Prostate gland (tissue), 2 donors: ENCODE results near the gene SMAD7. TPM values are rescaled to one million over a fixed set of nuclear protein-coding genes. Genes with fewer than 3 reads are reported as not detected.

Source experiments
- DNase-seq: peaks from one replicate; pipeline ENCODE4 v3.0.0-alpha.2; 2019; ENCODE audit warnings: low spot score
- H3K27ac ChIP-seq, 2 donors: fragments of 200-600 bp; sonication (generic); 2 replicates each; pipeline ENCODE4 v1.5.1; 2017 to 2019
- H3K27me3 ChIP-seq: fragments of 200-600 bp; sonication (generic); replicated peaks from 2 replicates; pipeline ENCODE4 v1.5.1; 2019; ENCODE audit not compliant: insufficient read depth
- H3K36me3 ChIP-seq, 2 donors: fragments of 200-600 bp; sonication (generic); 1 replicate in 1 of 2; 2 replicates in 1 of 2; pipeline versions ENCODE4 v1.5.1 to v1.8.1; 2017 to 2019
- H3K4me1 ChIP-seq: fragments of 200-600 bp; sonication (generic); replicated peaks from 2 replicates; pipeline ENCODE4 v1.5.1; 2019
- H3K4me3 ChIP-seq, 2 donors: fragments of 200-600 bp; sonication (generic); 2 replicates each; pipeline ENCODE4 v1.5.1; 2017 to 2019
- H3K9me3 ChIP-seq: fragments of 200-600 bp; sonication (generic); 2 replicates; pipeline ENCODE4 v1.5.1; 2017
- POLR2A ChIP-seq: fragments of 450-650 bp; IDR thresholded peaks from one replicate; pipeline ENCODE4 v1.6.1; 2016; ENCODE audit warnings: antibody characterized with exemption, mild to moderate bottlenecking
- POLR2AphosphoS5 ChIP-seq: sonication (generic); formaldehyde crosslinking; IDR thresholded peaks from one replicate; pipeline ENCODE4 v1.6.1; 2017; ENCODE audit warnings: antibody characterized with exemption
- WGBS: methylation state at CpG from one replicate; pipeline ENCODE4 v1.1.5; 2018; 5-methylcytosine and 5-hydroxymethylcytosine counted together
- intact Hi-C: fragments of 100-400 bp; cut with DNase I; formaldehyde crosslinking; loops from one replicate; pipeline ENCODE4 v1.14.2; 2022
- total RNA-seq, 2 donors: library from RNA; depleted of rRNA; stranded (reverse); fragments of >200 nt; gene quantifications; one replicate each; pipeline ENCODE4 v1.1.0, GENCODE V29; 2016
- TF ChIP-seq, protein P1 (sequence below), 4 experiments: fragments of 200-600 bp in 2 of 4; fragments of 450-650 bp in 2 of 4; sonication (generic) in 2 of 4; IDR thresholded peaks; 1 replicate in 3 of 4; 2 replicates in 1 of 4; pipeline ENCODE4 v1.5.1; 2016 to 2019; ENCODE audit warnings: antibody characterized with exemption in 4 of 4, mild to moderate bottlenecking in 2 of 4, moderate library complexity in 2 of 4

SMAD7 gene
- total RNA-seq, 2 donors from 2014 or later, result 29.3 to 31.0 TPM

DNA sequence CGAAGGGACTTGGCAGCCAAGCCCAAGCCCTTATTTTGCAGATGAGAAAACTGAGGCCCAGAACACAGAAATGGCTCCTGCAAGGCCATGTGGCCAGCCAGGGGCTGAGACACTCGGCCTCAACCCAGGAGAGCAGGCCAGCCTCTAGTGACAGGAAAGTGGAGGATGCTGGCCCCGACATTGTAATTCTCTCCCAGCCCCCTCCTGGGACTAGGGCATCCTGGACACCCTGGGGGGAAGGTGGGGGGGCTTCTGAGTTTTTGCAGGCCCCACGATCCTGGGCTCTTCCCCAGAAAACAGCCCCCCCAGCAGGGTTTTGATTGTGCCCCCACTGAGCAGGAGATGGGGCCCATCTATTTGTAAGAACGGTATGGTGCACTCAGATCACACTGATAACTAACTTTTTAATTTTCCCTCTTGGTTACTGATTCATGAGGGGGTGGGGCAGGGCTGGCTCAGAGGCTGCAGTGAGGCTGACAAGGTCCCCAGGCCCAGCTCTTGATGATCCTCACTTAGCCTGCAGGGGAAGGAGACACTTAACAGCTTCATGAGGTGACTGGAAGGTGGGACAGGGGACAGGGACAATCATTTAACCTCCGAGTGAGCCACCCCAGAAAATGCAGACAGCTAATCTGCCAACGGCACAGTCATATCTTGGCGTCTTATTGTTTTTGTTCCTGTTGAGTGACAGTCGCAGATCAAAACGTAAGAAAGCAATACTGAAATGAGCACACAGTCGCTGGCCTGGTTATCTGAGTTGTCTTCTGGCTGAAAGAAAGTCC lies 18.9 kb downstream of the SMAD7 start:
- 37% methylated on average over 11 of the region's 11 CpGs for WGBS

DNA sequence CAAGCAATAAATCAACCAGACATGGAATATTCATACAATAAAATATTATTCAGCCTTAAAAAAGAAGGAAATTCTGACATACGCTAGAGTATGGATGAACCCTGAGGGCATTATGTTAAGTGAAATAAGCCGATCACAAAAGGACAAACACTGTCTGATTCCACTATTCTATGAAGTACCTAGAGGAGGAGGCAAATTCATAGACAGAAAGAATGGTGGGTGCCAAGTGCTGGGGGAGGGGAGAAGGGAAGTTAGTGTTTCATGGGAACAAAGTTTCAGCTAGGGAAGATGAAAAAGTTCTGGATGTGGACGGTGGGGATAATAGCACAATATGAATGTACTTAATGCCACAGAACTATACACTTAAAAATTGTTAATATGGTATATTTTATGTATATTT lies 19.8 kb downstream of the SMAD7 start:
- DNase-seq, result no peak
- Histone ChIP-seq H3K9me3 (no peaks in the 10 kb centered on the region), H3K36me3 (no peaks in the 10 kb centered on the region), H3K4me3 (no peak overlapping the region), H3K4me1 (peaks cover 36% of the 10 kb centered on the region), H3K27me3 (no peaks in the 10 kb centered on the region), H3K27ac (peak overlapping the region; percentile 70 to 77)
- WGBS, result 56% methylated on average over 3 of the region's 3 CpGs
- intact Hi-C loops, result loop anchor here (5.0 kb wide), 1 partner anchor 149 kb away; no protein-coding TSS in a partner anchor
- no peak for TF ChIP-seq POLR2A
- TF ChIP-seq, protein P1, sequence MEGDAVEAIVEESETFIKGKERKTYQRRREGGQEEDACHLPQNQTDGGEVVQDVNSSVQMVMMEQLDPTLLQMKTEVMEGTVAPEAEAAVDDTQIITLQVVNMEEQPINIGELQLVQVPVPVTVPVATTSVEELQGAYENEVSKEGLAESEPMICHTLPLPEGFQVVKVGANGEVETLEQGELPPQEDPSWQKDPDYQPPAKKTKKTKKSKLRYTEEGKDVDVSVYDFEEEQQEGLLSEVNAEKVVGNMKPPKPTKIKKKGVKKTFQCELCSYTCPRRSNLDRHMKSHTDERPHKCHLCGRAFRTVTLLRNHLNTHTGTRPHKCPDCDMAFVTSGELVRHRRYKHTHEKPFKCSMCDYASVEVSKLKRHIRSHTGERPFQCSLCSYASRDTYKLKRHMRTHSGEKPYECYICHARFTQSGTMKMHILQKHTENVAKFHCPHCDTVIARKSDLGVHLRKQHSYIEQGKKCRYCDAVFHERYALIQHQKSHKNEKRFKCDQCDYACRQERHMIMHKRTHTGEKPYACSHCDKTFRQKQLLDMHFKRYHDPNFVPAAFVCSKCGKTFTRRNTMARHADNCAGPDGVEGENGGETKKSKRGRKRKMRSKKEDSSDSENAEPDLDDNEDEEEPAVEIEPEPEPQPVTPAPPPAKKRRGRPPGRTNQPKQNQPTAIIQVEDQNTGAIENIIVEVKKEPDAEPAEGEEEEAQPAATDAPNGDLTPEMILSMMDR (IDR thresholded peaks at IDR 0.05), result no peak
- TF ChIP-seq POLR2AphosphoS5, result no peak

More for the DNA sequence above, 18.9 kb downstream of the SMAD7 start:
- Histone ChIP-seq H3K4me1 (peaks cover 36% of the 10 kb centered on the region), H3K36me3 (no peaks in the 10 kb centered on the region), H3K9me3 (no peaks in the 10 kb centered on the region), H3K4me3 (no peak overlapping the region), H3K27me3 (no peaks in the 10 kb centered on the region), H3K27ac (peak overlapping the region in 1 of 2 donors; percentile 77)
- TF ChIP-seq POLR2AphosphoS5, result no peak
- TF ChIP-seq POLR2A, result no peak
- TF ChIP-seq, protein P1 (IDR thresholded peaks at IDR 0.05), result no peak
- intact Hi-C loops, result loop anchor here (5.0 kb wide), 1 partner anchor 150 kb away; no protein-coding TSS in a partner anchor
- DNase-seq, result no peak

DNA sequence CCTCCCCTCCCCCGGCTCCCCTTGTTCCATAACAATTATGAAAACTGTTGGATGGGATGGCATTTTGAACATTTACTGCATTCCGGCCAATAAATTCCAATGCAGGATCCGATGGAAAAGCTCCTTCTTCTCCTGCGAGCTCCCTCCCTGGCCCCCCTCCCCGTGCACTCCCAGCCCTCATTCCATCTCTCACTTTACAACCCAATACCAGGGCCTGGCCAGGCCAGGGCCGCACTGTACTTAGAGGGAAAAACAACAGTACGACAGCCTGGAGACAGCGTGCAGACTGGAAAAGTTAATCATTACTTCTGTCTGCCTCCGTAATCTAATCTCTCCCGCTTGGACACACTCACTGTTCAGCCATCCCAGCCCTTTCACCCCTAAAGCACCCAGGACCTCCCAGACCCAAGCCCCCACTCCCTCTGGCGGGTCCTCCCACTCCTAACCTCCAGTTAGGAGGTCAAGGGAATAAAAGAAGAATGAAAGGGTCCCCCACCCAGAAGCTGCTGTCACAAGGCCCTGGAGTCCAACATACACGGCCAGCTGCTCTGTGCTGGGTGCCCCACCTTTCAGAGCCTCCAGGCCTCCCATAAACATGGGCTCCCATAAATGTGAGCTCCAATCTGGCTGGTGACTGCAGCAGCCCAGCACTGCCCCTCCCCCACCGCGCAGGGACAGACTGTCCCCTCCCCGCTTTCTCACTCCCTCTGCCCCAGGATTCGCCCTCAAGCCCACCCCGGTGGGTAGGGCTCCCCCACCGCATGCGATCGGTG lies 20.6 kb downstream of the SMAD7 start:
- Histone ChIP-seq H3K36me3 (no peaks in the 10 kb centered on the region), H3K9me3 (no peaks in the 10 kb centered on the region), H3K27ac (peak overlapping the region; percentile 70 to 77), H3K4me3 (no peak overlapping the region), H3K27me3 (no peaks in the 10 kb centered on the region), H3K4me1 (peaks cover 40% of the 10 kb centered on the region)
- 22% methylated on average over 20 of the region's 20 CpGs for WGBS
- intact Hi-C loops, result loop anchor here (5.0 kb wide), 2 partner anchors 43 to 148 kb away; no protein-coding TSS in a partner anchor
- DNase-seq, result no peak
- TF ChIP-seq POLR2A (no peak), POLR2AphosphoS5 (peak; percentile 31)

DNA sequence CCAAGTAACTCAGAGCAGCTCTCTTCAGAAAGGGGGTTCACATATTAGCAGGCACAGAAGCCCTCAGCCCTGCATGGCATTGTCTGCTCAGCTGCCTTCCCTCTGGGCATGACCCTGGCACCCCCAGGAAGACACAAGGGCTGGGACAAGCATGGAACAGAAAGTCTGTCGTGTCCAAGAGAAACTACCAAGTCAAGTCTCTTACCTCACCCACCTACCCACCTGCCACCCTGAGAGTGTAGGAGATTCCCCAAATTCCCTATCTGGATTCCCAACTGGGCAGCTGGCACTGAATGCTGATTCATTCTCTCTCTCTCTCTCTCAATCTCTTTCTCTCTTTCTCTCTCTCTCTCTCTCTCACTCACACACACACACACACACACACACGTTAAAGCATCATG lies 21.6 kb downstream of the SMAD7 start:
- no peak for TF ChIP-seq POLR2AphosphoS5
- TF ChIP-seq, protein P1 (IDR thresholded peaks at IDR 0.05), result no peak
- no peak for TF ChIP-seq POLR2A
- no peak overlapping the region for H3K4me3 ChIP-seq
- H3K36me3 ChIP-seq, result no peaks in the 10 kb centered on the region
- peak overlapping the region; percentile 70 to 77 for H3K27ac ChIP-seq
- intact Hi-C loops, result loop anchor here (5.0 kb wide), 1 partner anchor 42 kb away; no protein-coding TSS in a partner anchor
- H3K4me1 ChIP-seq, result peaks cover 47% of the 10 kb centered on the region
- no peak for DNase-seq
- no peaks in the 10 kb centered on the region for H3K27me3 ChIP-seq
- H3K9me3 ChIP-seq, result no peaks in the 10 kb centered on the region
- WGBS, result 20% methylated on average over 2 of the region's 2 CpGs

DNA sequence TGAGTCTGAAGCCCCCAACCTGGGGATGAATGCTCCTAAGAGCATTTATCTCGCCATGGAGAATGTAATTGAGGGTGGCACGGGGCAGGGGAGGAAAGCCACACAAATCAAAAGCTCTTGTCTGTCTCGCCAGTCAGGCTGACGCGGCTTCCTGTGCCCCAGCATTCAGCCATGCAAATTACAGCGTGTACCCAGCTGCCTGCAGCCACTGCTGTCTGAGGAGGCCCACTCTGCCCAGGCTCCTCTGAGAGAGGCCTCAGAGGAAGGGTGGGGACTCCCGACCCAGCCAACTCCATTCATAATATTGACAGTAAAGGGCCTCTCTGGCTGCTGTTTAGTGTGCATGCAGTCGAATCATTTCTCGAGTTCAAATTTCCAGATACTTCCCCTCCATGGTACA lies 22.0 kb downstream of the SMAD7 start:
- peak; percentile 71 for DNase-seq
- H3K36me3 ChIP-seq, result no peaks in the 10 kb centered on the region
- intact Hi-C loops, result loop anchor here (5.0 kb wide), 1 partner anchor 41 kb away; no protein-coding TSS in a partner anchor
- peak overlapping the region; percentile 70 to 77 for H3K27ac ChIP-seq
- no peak overlapping the region for H3K4me3 ChIP-seq
- H3K4me1 ChIP-seq, result peaks cover 46% of the 10 kb centered on the region
- no peaks in the 10 kb centered on the region for H3K9me3 ChIP-seq
- TF ChIP-seq POLR2AphosphoS5, result peak; percentile 57
- TF ChIP-seq, protein P1 (IDR thresholded peaks at IDR 0.05), result no peak
- H3K27me3 ChIP-seq, result no peaks in the 10 kb centered on the region
- WGBS, result 4% methylated on average over 9 of the region's 9 CpGs
